GM18858 (cell line): ENCODE measurements around the gene MED16.
"Not testable (repeated sequence)": the region's sequence is repeated elsewhere in the genome, so short reads cannot be mapped to it uniquely, and the experiment has no call there.

ENCODE experiments used
- ATAC-seq: cut with Tn5 transposase; IDR thresholded peaks from one replicate; pipeline ENCODE4 v1.9.1; 2021; ENCODE audit not compliant: unreplicated experiment

The MED16 gene

GRCh38 chr19:840519-841206, 52.3 kb downstream of the MED16 start, which contains the start of gene PRTN3:
Gene PRTN3, plus strand, starts transcription at chr19:840999. Its CDS starts 10 bp downstream, at chr19:841009.
- no peak for ATAC-seq

DNA sequence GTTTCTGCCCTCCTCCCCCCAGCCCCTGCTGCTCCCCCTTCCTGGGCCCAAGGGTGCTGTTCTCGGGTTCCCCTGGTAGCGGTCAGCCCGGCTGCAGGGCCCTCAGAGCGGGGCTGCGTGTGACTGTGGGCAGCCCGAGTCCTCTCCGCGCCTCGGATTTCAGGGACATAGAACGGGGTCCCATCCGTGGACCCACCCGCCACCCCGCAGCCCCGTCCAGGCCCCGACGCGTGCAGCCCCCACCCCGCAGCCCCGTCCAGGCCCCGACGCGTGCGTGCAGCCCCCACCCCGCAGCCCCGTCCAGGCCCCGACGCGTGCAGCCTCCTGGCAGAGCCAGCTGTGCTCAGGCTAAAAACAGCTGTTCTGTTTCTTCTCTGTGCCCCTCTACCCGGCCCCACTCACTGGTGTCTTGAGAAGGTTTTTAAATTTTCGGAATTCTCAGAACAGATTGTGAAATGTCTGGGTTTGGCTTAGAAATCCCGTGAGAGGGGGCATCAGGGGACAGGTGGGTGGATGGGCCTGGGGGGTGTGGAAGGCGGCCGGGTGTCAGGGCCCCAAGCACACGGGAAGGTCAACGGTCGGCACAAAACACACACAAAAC, 57.7 kb downstream of the MED16 start:
- no peak for ATAC-seq

DNA sequence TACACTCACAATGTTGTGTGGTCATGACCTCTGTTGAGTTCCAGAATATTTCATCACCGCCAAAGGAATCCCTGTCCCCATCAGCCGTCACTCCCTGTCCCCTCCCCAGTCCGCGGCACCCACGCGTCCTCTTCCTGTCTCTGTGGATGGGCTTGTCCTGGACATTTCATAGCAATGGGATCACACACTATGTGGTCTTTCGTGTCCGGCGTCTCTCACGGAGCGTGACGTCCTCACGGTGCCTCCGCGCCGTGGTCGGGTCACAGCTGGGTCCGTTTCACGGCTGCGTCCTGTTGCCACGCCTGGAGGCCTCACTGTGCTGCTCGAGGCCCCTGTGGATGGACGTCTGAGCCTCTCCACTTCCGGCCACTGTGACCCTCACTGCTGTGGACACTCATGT, 58.8 kb downstream of the MED16 start:
- ATAC-seq, result no peak

DNA sequence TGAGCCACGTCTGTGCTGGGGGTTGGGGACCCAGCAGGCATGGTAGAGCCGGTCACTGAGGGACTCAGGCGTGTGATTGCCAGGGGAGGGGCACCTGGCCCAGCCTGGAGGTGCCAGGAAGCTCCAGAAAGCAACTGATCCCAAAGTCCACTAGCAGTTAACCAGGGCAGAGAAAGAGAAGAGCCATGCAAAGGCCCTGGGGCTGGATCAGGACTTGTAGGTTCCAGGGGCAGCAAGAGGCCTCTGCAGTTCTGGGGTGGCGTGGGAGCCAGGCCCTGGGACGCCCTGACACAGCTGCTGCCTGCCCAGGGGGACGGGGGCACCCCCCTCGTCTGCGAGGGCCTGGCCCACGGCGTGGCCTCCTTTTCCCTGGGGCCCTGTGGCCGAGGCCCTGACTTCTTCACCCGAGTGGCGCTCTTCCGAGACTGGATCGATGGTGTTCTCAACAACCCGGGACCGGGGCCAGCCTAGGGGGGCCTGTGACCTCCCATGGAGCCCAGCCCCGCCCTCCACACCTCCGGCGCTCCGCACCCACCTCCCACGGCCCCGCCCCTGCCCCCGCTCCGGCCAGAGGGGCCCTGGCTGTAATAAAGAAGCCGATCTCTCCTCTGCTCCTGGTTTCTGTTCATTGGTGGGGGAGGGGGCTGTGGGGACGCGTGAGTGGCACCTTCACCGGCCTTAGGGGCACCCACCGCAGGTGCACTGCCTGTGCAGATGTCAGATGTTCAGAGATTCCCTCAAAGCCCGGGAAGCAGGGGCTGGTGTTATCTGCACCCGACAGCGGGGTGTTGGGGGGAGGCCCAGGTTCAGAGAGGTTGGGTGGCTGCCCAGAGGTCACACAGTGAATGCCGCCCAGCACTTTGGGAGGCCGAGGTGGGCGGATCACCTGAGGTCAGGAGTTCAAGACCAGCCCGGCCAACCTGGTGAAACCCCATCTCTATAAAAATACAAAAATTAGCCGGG, 61.3 kb downstream of the MED16 start:
- ATAC-seq, result no peak

DNA sequence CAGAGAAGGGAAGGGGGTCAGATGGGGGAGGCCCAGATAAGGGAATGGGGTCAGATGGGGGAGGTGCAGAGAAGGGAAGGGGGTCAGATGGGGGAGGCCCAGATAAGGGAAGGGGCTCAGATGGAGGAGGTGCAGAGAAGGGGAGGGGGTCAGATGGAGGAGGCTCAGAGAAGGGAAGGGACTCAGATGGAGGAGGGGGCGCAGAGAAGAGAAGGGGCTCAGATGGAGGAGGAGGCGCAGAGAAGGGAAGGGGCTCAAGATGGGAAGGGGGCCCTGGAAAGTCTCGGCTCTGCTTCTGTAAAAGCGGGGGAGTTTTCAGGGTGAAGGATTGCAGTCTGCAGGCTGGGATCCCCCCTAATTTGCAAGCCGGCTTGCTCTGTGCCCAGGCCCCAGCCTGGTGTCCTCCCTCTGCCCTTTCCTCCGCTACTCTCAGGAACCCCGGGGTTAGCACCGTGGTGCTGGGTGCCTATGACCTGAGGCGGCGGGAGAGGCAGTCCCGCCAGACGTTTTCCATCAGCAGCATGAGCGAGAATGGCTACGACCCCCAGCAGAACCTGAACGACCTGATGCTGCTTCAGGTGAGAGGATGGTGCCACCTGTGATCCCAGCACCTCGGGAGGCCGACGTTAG, 63.7 kb downstream of the MED16 start:
- ATAC-seq, result no peak

GRCh38 chr19:827710-828321, 65.2 kb downstream of the MED16 start, which contains the start of gene AZU1:
Gene AZU1, plus strand, starts transcription at chr19:827837. Its CDS starts 10 bp downstream, at chr19:827847.
- ATAC-seq, result no peak

- no peak for ATAC-seq
Measured at GRCh38 chr19:827314-827709, 65.7 kb downstream of the MED16 start.

GRCh38 chr19:825897-826644, 66.9 kb downstream of the MED16 start:
- no peak for ATAC-seq

DNA sequence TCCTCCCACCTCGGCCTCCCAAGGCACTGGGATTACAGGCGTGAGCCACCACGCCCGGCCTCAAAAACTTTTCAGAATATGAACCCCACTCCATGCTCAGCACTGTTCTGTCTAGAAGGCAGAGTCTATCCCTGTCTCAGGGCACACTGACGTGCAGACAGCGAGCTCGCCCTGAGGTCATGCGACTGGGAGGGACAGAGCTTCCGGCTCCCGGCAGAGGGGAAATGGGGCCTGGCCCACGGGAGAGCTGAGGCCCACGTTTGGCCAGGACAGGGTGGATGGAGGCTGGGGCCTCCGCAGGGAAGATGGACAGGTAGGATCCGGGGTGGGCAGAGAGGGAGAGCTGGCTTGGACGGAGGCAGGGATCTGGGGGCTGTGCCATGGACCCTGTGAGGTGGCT, 68.1 kb downstream of the MED16 start:
- ATAC-seq, result no peak

DNA sequence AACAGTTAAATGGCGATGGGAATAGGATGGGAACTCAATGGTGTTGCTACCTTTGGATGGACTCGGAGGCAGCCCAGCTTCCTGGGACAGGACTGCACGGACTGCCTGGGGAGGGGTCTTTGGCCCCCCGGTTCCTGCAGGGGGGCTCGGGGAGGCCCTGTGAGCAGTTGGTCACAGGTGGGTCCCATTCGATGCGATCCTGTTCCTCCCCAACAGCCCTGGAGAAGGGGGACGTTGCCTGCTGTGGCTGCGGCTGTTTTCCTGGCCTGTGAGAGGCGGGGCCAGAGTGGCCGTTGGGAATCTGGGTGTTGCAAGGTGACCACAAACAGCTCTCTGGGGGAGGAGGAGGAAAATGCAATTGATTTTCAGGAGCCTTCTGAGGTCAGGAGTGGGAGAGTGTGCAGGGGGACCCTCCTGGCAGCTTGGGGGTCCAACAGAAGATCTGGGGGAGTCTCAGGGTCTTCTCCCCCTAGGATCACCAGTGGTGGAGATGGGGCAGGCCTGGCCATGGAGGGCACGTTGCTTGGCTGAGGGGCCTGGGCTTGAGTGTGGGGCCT, 69.3 kb downstream of the MED16 start:
- no peak for ATAC-seq

GRCh38 chr19:821825-822503, 71.0 kb downstream of the MED16 start, which contains the start of gene PLPPR3:
Gene PLPPR3, minus strand, starts transcription at chr19:821955. Its CDS starts 396 bp downstream, at chr19:821559.
- ATAC-seq, result no peak

- ATAC-seq, result no peak
Measured at GRCh38 chr19:821231-821824, 71.7 kb downstream of the MED16 start.

DNA sequence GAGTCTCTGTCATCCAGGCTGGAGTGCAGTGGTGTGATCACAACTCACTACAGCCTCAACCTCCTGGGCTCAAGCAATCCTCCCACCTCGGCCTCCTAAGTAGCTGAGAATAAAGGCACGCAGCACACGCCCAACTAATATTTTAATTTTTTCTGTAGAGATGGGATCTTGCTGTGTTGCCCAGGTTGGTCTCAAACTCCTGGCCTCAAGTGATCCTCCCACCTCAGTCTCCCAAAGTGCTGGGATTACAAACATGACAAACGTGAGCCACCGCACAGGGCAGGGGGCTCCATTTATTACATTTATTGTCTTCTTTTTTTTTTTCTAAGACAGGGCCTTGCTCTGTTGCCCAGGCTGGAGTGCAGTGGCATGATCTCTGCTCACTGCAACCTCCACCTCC, 72.8 kb downstream of the MED16 start:
- ATAC-seq, result not testable (repeated sequence)
